ENCODE results near the gene UPF3A. TPM values are rescaled to one million over a fixed set of nuclear protein-coding genes. Genes with fewer than 3 reads are reported as not detected.

Gene UPF3A
- total and polyA plus RNA-seq, 9 of the 15 experiments (the other 6 are each of a cell fraction or from before 2014, with no cell fraction given): 15.6 to 76.5 (median 40.9) TPM

- H3K9me3 ChIP-seq (replicated peaks; ENCODE audit: control insufficient read depth, insufficient read depth, low read depth, low read length): no peaks in the 10 kb centered on the region
- 90% methylated on average over 3 of the region's 3 CpGs for WGBS (ENCODE audit: insufficient coverage, low coverage, missing lambda C conversion rate)
- no peaks in the 10 kb centered on the region for H3K27me3 ChIP-seq (ENCODE audit: control insufficient read depth in 2 of 2, insufficient read depth in 2 of 2, low read length in 2 of 2)
- H2AFZ ChIP-seq (ENCODE audit: low read depth, low read length): no peak overlapping the region
- H3K79me2 ChIP-seq (ENCODE audit: control insufficient read depth, insufficient read depth, low read length): no peaks in the 10 kb centered on the region
- H3K9ac ChIP-seq (ENCODE audit: insufficient read depth in 1 of 2, low read depth in 2 of 2, low read length in 2 of 2): no peak overlapping the region
- no peak overlapping the region for H3K4me2 ChIP-seq (ENCODE audit: insufficient read depth, low read length)
- DNase-seq (ENCODE audit: extremely low read depth in 1 of 4, low spot score in 3 of 4): no peak
- H3K27ac ChIP-seq (ENCODE audit: extremely low read depth, low read depth, low read length): no peak overlapping the region
- ChIA-PET POLR2A (interaction anchor here (0.9 to 1.3 kb wide), 3 partner anchors 9 to 21 kb away, joined by 3 read pairs; no protein-coding TSS in a partner anchor), CTCF (ENCODE audit: low intra/inter-chr PET ratio) (no interaction called here)
- in situ Hi-C loops (cut with MboI): no loop called here
- no TSS peak for BruUV-seq (replicated peaks)
- H3K36me3 ChIP-seq (ENCODE audit: control insufficient read depth, insufficient read depth, low read length): peaks cover 98% of the 10 kb centered on the region
- intact Hi-C loops (cut with micrococcal nuclease): no loop called here
- ATAC-seq: no peak
- no peaks in the 10 kb centered on the region for H4K20me1 ChIP-seq (replicated peaks; ENCODE audit: control insufficient read depth, insufficient read depth, low read length)
- H3K4me1 ChIP-seq (replicated peaks in 1 of 2; ENCODE audit: control insufficient read depth in 2 of 2, insufficient read depth in 2 of 2, low read length in 2 of 2): no peaks in the 10 kb centered on the region
- FAIRE-seq: no peak
- H3K9me1 ChIP-seq (ENCODE audit: control insufficient read depth, insufficient read depth, low read length): no peaks in the 10 kb centered on the region
- H3K4me3 ChIP-seq: no peak overlapping the region
- TF ChIP-seq ESRRB (CRISPR knock-in tag; IDR thresholded peaks at IDR 0.05; ENCODE audit: borderline replicate concordance): no peak
- no peak for TF ChIP-seq TAF7 (tag; IDR thresholded peaks at IDR 0.05)
- TF ChIP-seq CTCFL (IDR thresholded peaks at IDR 0.05; ENCODE audit: borderline replicate concordance, insufficient read depth, low read depth, low read length, poor library complexity, severe bottlenecking): no peak
- no peak for TF ChIP-seq MEF2A (IDR thresholded peaks at IDR 0.05; ENCODE audit: control insufficient read depth, low read depth, low read length)
- TF ChIP-seq RBM25 (IDR thresholded peaks at IDR 0.05; ENCODE audit: low read depth, low read length, severe bottlenecking): no peak
- no peak for TF ChIP-seq RFX5 (IDR thresholded peaks at IDR 0.05; ENCODE audit: low read depth, low read length)
- TF ChIP-seq SIN3B (IDR thresholded peaks at IDR 0.05; ENCODE audit: low read depth): no peak
- TF ChIP-seq YBX1 (IDR thresholded peaks at IDR 0.05): no peak
- no peak for TF ChIP-seq ZNF445 (CRISPR knock-in tag; IDR thresholded peaks at IDR 0.05; ENCODE audit: low read depth)
- TF ChIP-seq CAMTA2 (CRISPR knock-in tag; conservative IDR thresholded peaks at IDR 0.05): no peak
- no peak for TF ChIP-seq ZNF589 (CRISPR knock-in tag; IDR thresholded peaks at IDR 0.05; ENCODE audit: low read depth)
- no peak for TF ChIP-seq ZBTB12 (CRISPR knock-in tag; IDR thresholded peaks at IDR 0.05)
- TF ChIP-seq CEBPG (CRISPR knock-in tag; IDR thresholded peaks at IDR 0.05): no peak
- TF ChIP-seq CEBPG (tag; conservative IDR thresholded peaks at IDR 0.05 in 1 of 2, IDR thresholded peaks at IDR 0.05 in 1 of 2): no peak
- TF ChIP-seq BDP1 (IDR thresholded peaks at IDR 0.05; ENCODE audit: insufficient read depth, insufficient read length): no peak
- TF ChIP-seq CCNT2 (IDR thresholded peaks at IDR 0.05; ENCODE audit: borderline replicate concordance, extremely low read depth, insufficient read length, low read depth, low read length): no peak
Observed at GRCh38 chr13:114261328-114261965, 20.0 kb upstream of the UPF3A start.

All from K562 (cell line).